ENCODE results near the gene NT5M. TPM values are rescaled to one million over a fixed set of nuclear protein-coding genes. Genes with fewer than 3 reads are reported as not detected.

Gene NT5M
- total RNA-seq, 1 donor from 2014 or later: 1.5 TPM

DNA sequence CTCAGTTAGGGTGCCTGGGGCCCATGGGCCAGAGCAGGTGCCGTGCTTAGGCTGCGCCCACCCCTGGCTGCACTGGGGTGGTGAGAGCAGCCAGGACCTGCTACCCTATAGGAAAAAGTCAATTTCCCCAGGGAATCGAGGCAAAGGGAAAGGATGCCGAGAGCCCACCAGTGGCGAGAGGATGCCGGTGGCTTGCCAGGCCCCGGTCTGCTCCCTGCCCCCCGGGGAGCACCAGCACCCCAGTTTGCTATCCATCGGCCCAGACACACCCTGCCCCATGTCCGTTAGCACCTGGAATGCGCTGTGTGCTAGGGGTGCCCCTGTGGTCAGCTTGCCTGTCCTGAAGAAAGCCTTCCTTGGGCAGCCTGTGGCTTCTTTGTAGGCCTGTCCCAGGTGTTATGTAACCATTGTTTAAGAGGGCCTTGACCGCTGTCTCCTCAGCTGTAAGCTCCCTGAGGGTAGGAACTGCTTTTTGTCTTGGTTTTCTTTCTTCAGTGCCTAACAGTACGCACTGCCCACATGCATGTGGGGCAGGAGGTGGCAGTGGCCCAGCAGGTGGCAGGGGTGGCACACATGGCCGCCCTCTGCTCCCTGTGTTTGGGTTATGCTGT lies 40.8 kb downstream of the NT5M start:
- no peaks in the 10 kb centered on the region for H3K9me3 ChIP-seq (ENCODE audit: insufficient read depth, low read depth, low read length)
- Mint-ChIP-seq H3K4me3 (ENCODE audit: unreplicated experiment) (no peak overlapping the region), H3K36me3 (ENCODE audit: low read depth, unreplicated experiment) (no peaks in the 10 kb centered on the region), H3K27ac (ENCODE audit: unreplicated experiment) (no peak overlapping the region), H3K9me3 (ENCODE audit: unreplicated experiment) (no peaks in the 10 kb centered on the region), H3K4me1 (ENCODE audit: low read depth, unreplicated experiment) (no peaks in the 10 kb centered on the region), H3K27me3 (ENCODE audit: low read depth, unreplicated experiment) (peaks cover 14% of the 10 kb centered on the region)
- H3K79me2 ChIP-seq (ENCODE audit: insufficient read depth, low read length): no peaks in the 10 kb centered on the region
- H3K27ac ChIP-seq (ENCODE audit: low read depth, low read length): no peak overlapping the region
- no peaks in the 10 kb centered on the region for H4K20me1 ChIP-seq (ENCODE audit: insufficient read depth, low read length)
- H2AFZ ChIP-seq (ENCODE audit: low read depth, low read length): no peak overlapping the region
- H3K4me1 ChIP-seq (ENCODE audit: insufficient read depth, low read length): no peaks in the 10 kb centered on the region
- DNase-seq (ENCODE audit: low read depth): no peak
- no peaks in the 10 kb centered on the region for H3K36me3 ChIP-seq (ENCODE audit: insufficient read depth, low read length)
- TF ChIP-seq CTCF (IDR thresholded peaks at IDR 0.05; ENCODE audit: insufficient read depth, low read depth, low read length): no peak
- TF ChIP-seq EZH2 (IDR thresholded peaks at IDR 0.05; ENCODE audit: insufficient read depth, low read length): no peak
- no peak overlapping the region for H3K4me3 ChIP-seq (ENCODE audit: insufficient read depth, low read depth, low read length)
- no peak overlapping the region for H3K4me2 ChIP-seq (ENCODE audit: low read length)
- H3K9ac ChIP-seq (ENCODE audit: low read length): no peak overlapping the region
- no peak for FAIRE-seq
- H3K27me3 ChIP-seq (ENCODE audit: insufficient read depth, low read length): no peaks in the 10 kb centered on the region

GRCh38 chr17:17344507-17345293 lies 41.5 kb downstream of the NT5M start:
- peaks cover 14% of the 10 kb centered on the region for H3K27me3 Mint-ChIP-seq (ENCODE audit: low read depth, unreplicated experiment)
- no peak for FAIRE-seq

More at GRCh38 chr17:17344507-17345293, 41.5 kb downstream of the NT5M start:
- H3K9me3 Mint-ChIP-seq (ENCODE audit: unreplicated experiment): no peaks in the 10 kb centered on the region
- H3K4me1 Mint-ChIP-seq (ENCODE audit: low read depth, unreplicated experiment): no peaks in the 10 kb centered on the region
- no peaks in the 10 kb centered on the region for H3K36me3 Mint-ChIP-seq (ENCODE audit: low read depth, unreplicated experiment)
- Histone ChIP-seq H3K27ac (ENCODE audit: low read depth, low read length) (no peak overlapping the region), H3K4me1 (ENCODE audit: insufficient read depth, low read length) (no peaks in the 10 kb centered on the region), H3K79me2 (ENCODE audit: insufficient read depth, low read length) (no peaks in the 10 kb centered on the region), H4K20me1 (ENCODE audit: insufficient read depth, low read length) (no peaks in the 10 kb centered on the region), H3K4me3 (ENCODE audit: insufficient read depth, low read depth, low read length) (no peak overlapping the region), H3K27me3 (ENCODE audit: insufficient read depth, low read length) (no peaks in the 10 kb centered on the region), H3K36me3 (ENCODE audit: insufficient read depth, low read length) (no peaks in the 10 kb centered on the region), H3K9ac (ENCODE audit: low read length) (no peak overlapping the region), H3K4me2 (ENCODE audit: low read length) (no peak overlapping the region), H3K9me3 (ENCODE audit: insufficient read depth, low read depth, low read length) (no peaks in the 10 kb centered on the region), H2AFZ (ENCODE audit: low read depth, low read length) (no peak overlapping the region)
- no peak overlapping the region for H3K27ac Mint-ChIP-seq (ENCODE audit: unreplicated experiment)
- no peak for DNase-seq (ENCODE audit: low read depth)
- TF ChIP-seq EZH2 (IDR thresholded peaks at IDR 0.05; ENCODE audit: insufficient read depth, low read length) (no peak), CTCF (IDR thresholded peaks at IDR 0.05; ENCODE audit: insufficient read depth, low read depth, low read length) (no peak)
- no peak overlapping the region for H3K4me3 Mint-ChIP-seq (ENCODE audit: unreplicated experiment)

All from astrocyte (in vitro differentiated cells and primary cell).